ENCODE data around the gene PLXND1. TPM values are rescaled to one million over a fixed set of nuclear protein-coding genes. Genes with fewer than 3 reads are reported as not detected.

The PLXND1 gene
- total RNA-seq, 4 donors from 2014 or later, result 50.5 to 89.9 (median 76.6) TPM

GRCh38 chr3:129571605-129572547 is 34.6 kb downstream of the PLXND1 start:
- TF ChIP-seq EP300 (IDR thresholded peaks at IDR 0.05) (no peak), POLR2A (IDR thresholded peaks at IDR 0.05; ENCODE audit: low read depth) (no peak), POLR2AphosphoS5 (IDR thresholded peaks at IDR 0.05) (no peak)
- TF ChIP-seq, protein P1, sequence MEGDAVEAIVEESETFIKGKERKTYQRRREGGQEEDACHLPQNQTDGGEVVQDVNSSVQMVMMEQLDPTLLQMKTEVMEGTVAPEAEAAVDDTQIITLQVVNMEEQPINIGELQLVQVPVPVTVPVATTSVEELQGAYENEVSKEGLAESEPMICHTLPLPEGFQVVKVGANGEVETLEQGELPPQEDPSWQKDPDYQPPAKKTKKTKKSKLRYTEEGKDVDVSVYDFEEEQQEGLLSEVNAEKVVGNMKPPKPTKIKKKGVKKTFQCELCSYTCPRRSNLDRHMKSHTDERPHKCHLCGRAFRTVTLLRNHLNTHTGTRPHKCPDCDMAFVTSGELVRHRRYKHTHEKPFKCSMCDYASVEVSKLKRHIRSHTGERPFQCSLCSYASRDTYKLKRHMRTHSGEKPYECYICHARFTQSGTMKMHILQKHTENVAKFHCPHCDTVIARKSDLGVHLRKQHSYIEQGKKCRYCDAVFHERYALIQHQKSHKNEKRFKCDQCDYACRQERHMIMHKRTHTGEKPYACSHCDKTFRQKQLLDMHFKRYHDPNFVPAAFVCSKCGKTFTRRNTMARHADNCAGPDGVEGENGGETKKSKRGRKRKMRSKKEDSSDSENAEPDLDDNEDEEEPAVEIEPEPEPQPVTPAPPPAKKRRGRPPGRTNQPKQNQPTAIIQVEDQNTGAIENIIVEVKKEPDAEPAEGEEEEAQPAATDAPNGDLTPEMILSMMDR (IDR thresholded peaks at IDR 0.05), result no peak
- intact Hi-C loops (cut with DNase I), result no loop called here
- Histone ChIP-seq H3K36me3 (peaks cover 22 to 96% (median 70%) of the 10 kb centered on the region in 4 donors), H3K4me3 (no peak overlapping the region), H3K27me3 (no peaks in the 10 kb centered on the region), H3K9me3 (no peaks in the 10 kb centered on the region), H3K4me1 (peaks cover 4 to 17% (median 12%) of the 10 kb centered on the region in 4 donors), H3K27ac (replicated peaks in 1 of 4) (no peak overlapping the region)
- no peak for DNase-seq (ENCODE audit: extremely low spot score)
- WGBS, result 96% methylated on average over 22 of the region's 22 CpGs

GRCh38 chr3:129569856-129570255 is 36.6 kb downstream of the PLXND1 start:
- peaks cover 22 to 98% (median 78%) of the 10 kb centered on the region in 4 donors for H3K36me3 ChIP-seq
- TF ChIP-seq POLR2A (IDR thresholded peaks at IDR 0.05; ENCODE audit: low read depth), result no peak
- TF ChIP-seq, protein P1 (IDR thresholded peaks at IDR 0.05), result no peak
- no peak for TF ChIP-seq EP300 (IDR thresholded peaks at IDR 0.05)
- no peak for TF ChIP-seq POLR2AphosphoS5 (IDR thresholded peaks at IDR 0.05)
- H3K27ac ChIP-seq (replicated peaks in 1 of 4), result no peak overlapping the region
- H3K9me3 ChIP-seq, result no peaks in the 10 kb centered on the region
- H3K27me3 ChIP-seq, result no peaks in the 10 kb centered on the region
- intact Hi-C loops (cut with DNase I), result no loop called here
- H3K4me3 ChIP-seq, result no peak overlapping the region
- no peak for DNase-seq (ENCODE audit: extremely low spot score)
- 93% methylated on average over 7 of the region's 7 CpGs for WGBS
- H3K4me1 ChIP-seq, result peaks cover 10 to 28% (median 25%) of the 10 kb centered on the region in 4 donors

- Histone ChIP-seq H3K4me3 (no peak overlapping the region), H3K27ac (replicated peaks in 1 of 4) (peak overlapping the region in 1 of 4 donors; percentile 39), H3K36me3 (peaks cover 14 to 98% (median 72%) of the 10 kb centered on the region in 4 donors), H3K27me3 (no peaks in the 10 kb centered on the region), H3K4me1 (peaks cover 23 to 45% (median 38%) of the 10 kb centered on the region in 4 donors), H3K9me3 (no peaks in the 10 kb centered on the region)
- WGBS, result 64% methylated on average over 6 of the region's 6 CpGs
- TF ChIP-seq, protein P1 (IDR thresholded peaks at IDR 0.05), result no peak
- TF ChIP-seq POLR2AphosphoS5 (IDR thresholded peaks at IDR 0.05) (no peak), EP300 (IDR thresholded peaks at IDR 0.05) (no peak), POLR2A (IDR thresholded peaks at IDR 0.05; ENCODE audit: low read depth) (no peak)
- intact Hi-C loops (cut with DNase I), result no loop called here
- DNase-seq (ENCODE audit: extremely low spot score), result no peak
Measured at GRCh38 chr3:129567939-129568338, 38.5 kb downstream of the PLXND1 start.

DNA sequence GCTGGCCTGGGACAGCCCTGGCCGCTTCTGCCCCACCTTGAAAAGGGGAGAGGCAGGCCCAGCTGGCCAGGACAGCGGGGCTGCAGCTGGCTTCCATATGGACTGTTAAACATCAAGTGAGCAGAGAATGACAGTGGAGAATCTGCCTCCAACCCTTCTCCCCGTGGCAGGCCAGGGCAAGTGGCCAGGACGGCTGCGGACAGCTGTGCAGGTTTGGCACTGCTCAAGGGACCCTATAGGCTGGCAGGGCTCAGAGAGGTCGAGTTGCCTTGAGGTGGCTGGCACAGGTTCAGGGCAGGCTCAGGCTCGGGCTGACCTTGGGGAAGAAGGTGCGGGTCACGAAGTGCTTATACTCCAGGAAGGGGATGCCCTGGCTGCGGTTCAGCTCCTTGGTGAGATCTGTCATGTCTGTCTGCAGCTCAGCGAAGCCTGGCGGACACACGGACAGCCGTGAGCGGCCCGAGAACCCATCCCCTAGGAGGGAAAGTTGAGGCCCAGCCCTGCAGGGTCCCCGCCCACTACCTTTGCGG is 39.2 kb downstream of the PLXND1 start:
- Histone ChIP-seq H3K9me3 (no peaks in the 10 kb centered on the region), H3K27me3 (no peaks in the 10 kb centered on the region), H3K36me3 (peaks cover 14 to 98% (median 72%) of the 10 kb centered on the region in 4 donors), H3K4me3 (no peak overlapping the region), H3K27ac (replicated peaks in 1 of 4) (peak overlapping the region in 1 of 4 donors; percentile 39), H3K4me1 (peaks cover 26 to 47% (median 40%) of the 10 kb centered on the region in 4 donors)
- intact Hi-C loops (cut with DNase I), result no loop called here
- TF ChIP-seq POLR2AphosphoS5 (IDR thresholded peaks at IDR 0.05), result no peak
- no peak for TF ChIP-seq EP300 (IDR thresholded peaks at IDR 0.05)
- TF ChIP-seq, protein P1 (IDR thresholded peaks at IDR 0.05), result no peak
- TF ChIP-seq POLR2A (IDR thresholded peaks at IDR 0.05; ENCODE audit: low read depth), result no peak
- WGBS, result 55% methylated on average over 8 of the region's 18 CpGs
- no peak for DNase-seq (ENCODE audit: extremely low spot score)
